CD8-positive, alpha-beta memory T cell (primary cell): ENCODE data around the gene ELFN1. TPM values are rescaled to one million over a fixed set of nuclear protein-coding genes. Genes with fewer than 3 reads are reported as not detected.
A peak's percentile ranks its signal among the peaks of the same experiment; 100 is the strongest.

Source experiments
- CTCF ChIA-PET: fragments of 350-600 bp; sonication (Branson Sonifier 250); formaldehyde crosslinking; loops from one replicate; lab custom pipeline; 2021; ENCODE audit warnings: antibody characterized with exemption; lab: Charles Lee
- POLR2A ChIA-PET: fragments of 350-600 bp; sonication (Branson Sonifier 250); formaldehyde crosslinking; loops from one replicate; lab custom pipeline; 2021; ENCODE audit warnings: antibody characterized with exemption; lab: Charles Lee
- DNase-seq, 5 donors: peaks; one replicate each; pipeline versions ENCODE4 v3.0.0 to v3.0.0-alpha.2; 2020 to 2022; ENCODE audit warnings: mixed read lengths in 1 of 5
- H3K27ac ChIP-seq: one replicate; pipeline ENCODE4 v1.7.0; 2013; ENCODE audit warnings: low read depth, mild to moderate bottlenecking, low read length, moderate library complexity
- H3K27me3 ChIP-seq: 2 replicates; pipeline ENCODE4 v1.7.0; 2013; ENCODE audit warnings: low read length, mild to moderate bottlenecking; ENCODE audit not compliant: insufficient read depth, poor library complexity, severe bottlenecking
- H3K36me3 ChIP-seq: 2 replicates; pipeline ENCODE4 v1.7.0; 2013; ENCODE audit warnings: mild to moderate bottlenecking, low read length, moderate library complexity; ENCODE audit not compliant: insufficient read depth
- H3K4me1 ChIP-seq: 2 replicates; pipeline ENCODE4 v1.7.0; 2013; ENCODE audit warnings: mild to moderate bottlenecking, low read length, moderate library complexity; ENCODE audit not compliant: insufficient read depth
- H3K4me3 ChIP-seq: 2 replicates; pipeline ENCODE4 v1.7.0; 2013; ENCODE audit warnings: mild to moderate bottlenecking, low read length
- H3K9me3 ChIP-seq: 2 replicates; pipeline ENCODE4 v1.7.0; 2013; ENCODE audit warnings: mild to moderate bottlenecking, low read length
- H3K27ac Mint-ChIP-seq, 8 donors: one replicate each; pipeline ENCODE4 v1.8.0; 2020 to 2021; ENCODE audit warnings: mixed read lengths in 8 of 8, mild to moderate bottlenecking in 6 of 8, inconsistent platforms in 3 of 8, moderate library complexity in 3 of 8
- H3K27me3 Mint-ChIP-seq, 2 donors: one replicate each; pipeline ENCODE4 v1.8.0; 2020 to 2021; ENCODE audit warnings: mixed read lengths in 2 of 2, mild to moderate bottlenecking in 1 of 2, moderate library complexity in 1 of 2
- H3K36me3 Mint-ChIP-seq, 3 donors: one replicate each; pipeline ENCODE4 v1.8.0; 2020 to 2021; ENCODE audit warnings: mixed read lengths in 3 of 3, inconsistent platforms in 1 of 3, mild to moderate bottlenecking in 1 of 3
- H3K4me1 Mint-ChIP-seq, 3 donors: one replicate each; pipeline ENCODE4 v1.8.0; 2020 to 2021; ENCODE audit warnings: mixed read lengths in 3 of 3, inconsistent platforms in 1 of 3, mild to moderate bottlenecking in 1 of 3
- H3K4me3 Mint-ChIP-seq, 7 donors: one replicate each; pipeline ENCODE4 v1.8.0; 2020 to 2021; ENCODE audit warnings: mixed read lengths in 7 of 7, mild to moderate bottlenecking in 6 of 7, moderate library complexity in 4 of 7, inconsistent platforms in 2 of 7
- H3K9me3 Mint-ChIP-seq, 5 donors: one replicate each; pipeline ENCODE4 v1.8.0; 2020 to 2022; ENCODE audit warnings: mixed read lengths in 5 of 5, mild to moderate bottlenecking in 3 of 5, moderate library complexity in 2 of 5, inconsistent platforms in 1 of 5
- polyA plus RNA-seq: library from polyadenylated mRNA; unstranded; fragments of 300-500 nt; fragmentation: Illumina TruSeq; gene quantifications from one replicate; pipeline ENCODE4 v1.2.3, GENCODE V29; 2021
- total RNA-seq, 2 experiments: library from RNA; stranded (reverse); gene quantifications; one replicate each; pipeline ENCODE4 v1.2.3, GENCODE V29; 2021

ELFN1 gene
- total and polyA plus RNA-seq, 3 experiments from 2014 or later = 0.15 to 0.22 (median 0.20) TPM

DNA sequence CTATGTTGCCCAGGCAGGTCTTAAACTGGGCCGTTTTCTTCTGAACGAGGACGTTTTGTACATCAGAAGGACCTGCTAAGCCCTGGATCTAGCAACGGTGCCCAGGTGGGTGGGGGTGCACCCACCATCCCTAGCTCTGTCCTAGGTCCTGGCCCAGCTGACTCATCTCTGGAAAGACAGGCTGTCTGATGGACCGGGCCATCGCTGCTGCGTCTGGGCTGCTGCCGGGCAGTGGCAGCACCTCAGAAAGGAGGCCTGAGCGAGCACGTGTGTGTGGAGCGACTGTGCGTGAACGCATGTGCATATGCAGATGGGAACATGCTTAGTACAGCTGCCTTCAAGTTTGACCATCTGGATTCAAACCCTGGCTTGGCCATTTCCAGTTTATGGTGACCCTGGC, 7.3 kb upstream of the ELFN1 start:
- Histone ChIP-seq H3K27ac (no peak overlapping the region), H3K4me1 (no peaks in the 10 kb centered on the region), H3K27me3 (peaks cover 12% of the 10 kb centered on the region), H3K4me3 (no peak overlapping the region), H3K9me3 (no peaks in the 10 kb centered on the region), H3K36me3 (no peaks in the 10 kb centered on the region)
- H3K27me3 Mint-ChIP-seq = peaks cover 30 to 46% of the 10 kb centered on the region in 2 donors
- peak overlapping the region in 3 of 7 donors; percentile 29 to 57 (median 29) for H3K4me3 Mint-ChIP-seq
- peaks cover 0 to 3% (median 0%) of the 10 kb centered on the region in 5 donors for H3K9me3 Mint-ChIP-seq
- DNase-seq = peak in 1 of 5 donors; percentile 19
- ChIA-PET CTCF (no interaction called here), POLR2A (no interaction called here)
- no peaks in the 10 kb centered on the region for H3K36me3 Mint-ChIP-seq
- peaks cover 0 to 10% (median 7%) of the 10 kb centered on the region in 3 donors for H3K4me1 Mint-ChIP-seq
- H3K27ac Mint-ChIP-seq = no peak overlapping the region

- Histone ChIP-seq H3K4me3 (no peak overlapping the region), H3K4me1 (no peaks in the 10 kb centered on the region), H3K27me3 (peaks cover 11% of the 10 kb centered on the region), H3K36me3 (no peaks in the 10 kb centered on the region), H3K9me3 (no peaks in the 10 kb centered on the region), H3K27ac (no peak overlapping the region)
- peak in 1 of 5 donors; percentile 42 for DNase-seq
- POLR2A ChIA-PET = no interaction called here
- H3K4me3 Mint-ChIP-seq = peak overlapping the region in 5 of 7 donors; percentile 29 to 79 (median 46)
- H3K9me3 Mint-ChIP-seq = peaks cover 0 to 3% (median 0%) of the 10 kb centered on the region in 5 donors
- H3K4me1 Mint-ChIP-seq = peaks cover 0 to 12% (median 7%) of the 10 kb centered on the region in 3 donors
- H3K27ac Mint-ChIP-seq = peak overlapping the region in 1 of 8 donors; percentile 84
- H3K36me3 Mint-ChIP-seq = no peaks in the 10 kb centered on the region
- CTCF ChIA-PET = no interaction called here
- H3K27me3 Mint-ChIP-seq = peaks cover 30 to 44% of the 10 kb centered on the region in 2 donors
These were observed 6.9 kb upstream of the ELFN1 start for GRCh38 chr7:1663223-1663622.

- H3K27me3 Mint-ChIP-seq = peaks cover 35 to 45% of the 10 kb centered on the region in 2 donors
- no peak overlapping the region for H3K27ac ChIP-seq
- peaks cover 0 to 3% (median 0%) of the 10 kb centered on the region in 5 donors for H3K9me3 Mint-ChIP-seq
- peaks cover 18% of the 10 kb centered on the region for H3K27me3 ChIP-seq
- H3K4me1 ChIP-seq = no peaks in the 10 kb centered on the region
- H3K36me3 Mint-ChIP-seq = no peaks in the 10 kb centered on the region
- CTCF ChIA-PET = interaction anchor here (1.1 kb wide), 1 partner anchor 684 kb away, joined by 4 read pairs; no protein-coding TSS in a partner anchor
- no peak overlapping the region for H3K27ac Mint-ChIP-seq
- H3K36me3 ChIP-seq = no peaks in the 10 kb centered on the region
- H3K4me1 Mint-ChIP-seq = peaks cover 3 to 20% (median 13%) of the 10 kb centered on the region in 3 donors
- H3K4me3 Mint-ChIP-seq = no peak overlapping the region
- H3K4me3 ChIP-seq = no peak overlapping the region
- peak in 1 of 5 donors; percentile 43 for DNase-seq
- POLR2A ChIA-PET = no interaction called here
- no peaks in the 10 kb centered on the region for H3K9me3 ChIP-seq
These were observed 6.0 kb upstream of the ELFN1 start for GRCh38 chr7:1663857-1664651.

- Mint-ChIP-seq H3K27ac (no peak overlapping the region), H3K4me1 (peaks cover 6 to 22% (median 13%) of the 10 kb centered on the region in 3 donors), H3K36me3 (no peaks in the 10 kb centered on the region), H3K4me3 (peak overlapping the region in 3 of 7 donors; percentile 19 to 66 (median 50)), H3K27me3 (peaks cover 38 to 44% of the 10 kb centered on the region in 2 donors), H3K9me3 (peaks cover 0 to 3% (median 0%) of the 10 kb centered on the region in 5 donors)
- peak in 4 of 5 donors; percentile 23 to 51 (median 34) for DNase-seq
- CTCF ChIA-PET = interaction anchor here (1.1 kb wide), 1 partner anchor 683 kb away, joined by 4 read pairs; no protein-coding TSS in a partner anchor
- H3K27ac ChIP-seq = no peak overlapping the region
- H3K36me3 ChIP-seq = no peaks in the 10 kb centered on the region
- H3K4me3 ChIP-seq = no peak overlapping the region
- H3K9me3 ChIP-seq = no peaks in the 10 kb centered on the region
- H3K27me3 ChIP-seq = peaks cover 18% of the 10 kb centered on the region
- H3K4me1 ChIP-seq = no peaks in the 10 kb centered on the region
- POLR2A ChIA-PET = no interaction called here
These were observed 5.1 kb upstream of the ELFN1 start for GRCh38 chr7:1664711-1665548.

DNA sequence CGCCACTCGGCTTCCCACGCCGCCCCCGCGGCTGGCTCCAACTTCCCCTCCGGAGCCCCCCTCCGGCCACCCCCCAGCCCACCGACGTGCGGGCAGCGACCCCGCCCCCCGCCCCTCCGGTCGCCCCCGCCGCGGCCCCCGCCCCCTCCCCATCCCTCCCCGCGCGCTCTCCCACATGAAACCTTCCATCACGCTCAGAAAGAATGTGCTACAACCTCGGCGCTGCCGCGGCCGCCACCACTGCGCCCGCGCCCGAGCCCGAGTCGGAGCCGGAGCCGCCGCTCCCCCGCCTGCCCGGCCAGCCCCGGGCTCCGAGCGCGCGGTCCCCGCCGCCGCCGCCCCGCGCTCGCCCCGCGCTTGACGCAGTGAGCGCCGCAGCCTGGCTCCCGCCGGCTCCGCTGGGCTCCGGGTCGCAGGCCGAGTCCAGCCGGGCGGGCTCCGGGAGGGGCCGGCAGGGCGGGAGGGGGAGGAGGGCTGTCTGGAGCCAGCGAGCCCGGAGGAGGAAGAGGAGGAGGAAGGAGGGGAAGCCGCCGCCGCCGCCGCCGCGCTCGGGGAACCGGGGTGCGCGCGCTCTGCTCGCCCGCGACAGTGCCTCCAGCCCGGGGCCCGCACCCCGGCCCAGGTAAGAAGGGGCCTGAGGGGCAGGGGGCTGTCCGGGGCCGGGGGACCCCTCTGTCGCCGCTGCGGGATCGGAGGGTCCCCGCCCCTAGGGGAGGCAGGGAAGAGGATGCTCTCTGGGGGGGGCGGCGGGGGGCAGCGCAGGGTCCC, 4.3 kb upstream of the ELFN1 start:
- Histone ChIP-seq H3K36me3 (no peaks in the 10 kb centered on the region), H3K4me3 (no peak overlapping the region), H3K4me1 (no peaks in the 10 kb centered on the region), H3K27me3 (peaks cover 18% of the 10 kb centered on the region), H3K9me3 (no peaks in the 10 kb centered on the region), H3K27ac (no peak overlapping the region)
- DNase-seq = peak in 1 of 5 donors; percentile 30
- ChIA-PET CTCF (no interaction called here), POLR2A (no interaction called here)
- Mint-ChIP-seq H3K36me3 (no peaks in the 10 kb centered on the region), H3K27ac (no peak overlapping the region), H3K4me3 (no peak overlapping the region), H3K4me1 (peaks cover 6 to 22% (median 13%) of the 10 kb centered on the region in 3 donors), H3K9me3 (peaks cover 0 to 3% (median 0%) of the 10 kb centered on the region in 5 donors), H3K27me3 (peaks cover 35 to 38% of the 10 kb centered on the region in 2 donors)

GRCh38 chr7:1666317-1666822, 3.7 kb upstream of the ELFN1 start:
- peak in 1 of 5 donors; percentile 41 for DNase-seq
- peaks cover 6 to 27% (median 13%) of the 10 kb centered on the region in 3 donors for H3K4me1 Mint-ChIP-seq
- no peaks in the 10 kb centered on the region for H3K36me3 ChIP-seq
- H3K4me3 ChIP-seq = no peak overlapping the region
- H3K27me3 Mint-ChIP-seq = peaks cover 39 to 40% of the 10 kb centered on the region in 2 donors
- ChIA-PET POLR2A (no interaction called here), CTCF (no interaction called here)
- peak overlapping the region in 2 of 7 donors; percentile 40 to 44 for H3K4me3 Mint-ChIP-seq
- peaks cover 0 to 3% (median 0%) of the 10 kb centered on the region in 5 donors for H3K9me3 Mint-ChIP-seq
- H3K27ac Mint-ChIP-seq = no peak overlapping the region
- H3K27me3 ChIP-seq = peaks cover 19% of the 10 kb centered on the region
- no peaks in the 10 kb centered on the region for H3K9me3 ChIP-seq
- H3K36me3 Mint-ChIP-seq = no peaks in the 10 kb centered on the region
- H3K27ac ChIP-seq = no peak overlapping the region
- no peaks in the 10 kb centered on the region for H3K4me1 ChIP-seq

DNA sequence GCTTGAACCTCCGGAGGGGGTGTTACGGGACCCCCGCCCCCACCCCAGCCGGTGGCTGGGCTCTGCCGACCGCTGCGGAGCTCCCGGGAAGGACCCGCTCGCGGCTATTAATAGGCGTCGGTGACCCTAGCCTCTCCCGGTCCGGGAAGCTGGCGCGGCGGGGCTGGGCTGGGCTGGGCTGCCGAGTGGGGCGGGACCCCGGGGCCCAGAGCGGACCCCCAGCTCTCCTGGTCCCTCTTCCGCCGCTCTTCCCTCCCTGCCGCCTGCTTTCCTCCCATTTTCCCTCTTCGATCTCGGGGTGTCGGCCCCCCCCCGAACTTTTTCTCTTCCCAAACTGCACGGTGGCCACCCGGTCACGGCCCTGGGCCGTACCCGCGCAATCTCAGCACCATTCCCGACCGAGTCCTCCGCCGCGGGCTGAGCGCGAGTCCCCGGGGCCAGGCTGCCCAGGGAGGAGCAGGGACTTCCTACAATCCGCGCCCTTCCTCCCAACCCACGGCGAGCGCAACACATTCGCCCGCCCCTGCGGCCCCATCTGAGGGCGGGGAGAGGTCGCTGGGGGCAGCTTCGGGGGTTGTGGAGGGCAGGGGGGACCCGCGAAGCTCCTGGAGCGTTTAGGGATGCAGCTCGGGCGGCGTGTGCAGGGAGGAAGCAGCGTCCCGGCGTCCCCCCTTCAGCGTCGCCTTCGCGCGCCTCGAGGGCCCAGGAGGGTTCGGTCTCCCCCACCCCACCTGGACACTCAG, 3.1 kb upstream of the ELFN1 start:
- Histone ChIP-seq H3K4me3 (no peak overlapping the region), H3K4me1 (no peaks in the 10 kb centered on the region)
- CTCF ChIA-PET = no interaction called here

More for the DNA sequence above, 3.1 kb upstream of the ELFN1 start:
- Mint-ChIP-seq H3K27me3 (peaks cover 35 to 36% of the 10 kb centered on the region in 2 donors), H3K9me3 (no peaks in the 10 kb centered on the region), H3K4me1 (peaks cover 6 to 27% (median 13%) of the 10 kb centered on the region in 3 donors), H3K4me3 (peak overlapping the region; percentile 43 to 84 (median 74)), H3K27ac (no peak overlapping the region), H3K36me3 (no peaks in the 10 kb centered on the region)
- Histone ChIP-seq H3K27ac (no peak overlapping the region), H3K36me3 (no peaks in the 10 kb centered on the region), H3K27me3 (peaks cover 24% of the 10 kb centered on the region), H3K9me3 (no peaks in the 10 kb centered on the region)
- POLR2A ChIA-PET = no interaction called here
- peak in 1 of 5 donors; percentile 36 for DNase-seq
